ENCODE measurements around the gene IL17A. TPM values are rescaled to one million over a fixed set of nuclear protein-coding genes. Genes with fewer than 3 reads are reported as not detected.
"Not testable (repeated sequence)": the region's sequence is repeated elsewhere in the genome, so short reads cannot be mapped to it uniquely, and the experiment has no call there.

The IL17A gene
- total and polyA plus RNA-seq, 10 donors = not detected

DNA sequence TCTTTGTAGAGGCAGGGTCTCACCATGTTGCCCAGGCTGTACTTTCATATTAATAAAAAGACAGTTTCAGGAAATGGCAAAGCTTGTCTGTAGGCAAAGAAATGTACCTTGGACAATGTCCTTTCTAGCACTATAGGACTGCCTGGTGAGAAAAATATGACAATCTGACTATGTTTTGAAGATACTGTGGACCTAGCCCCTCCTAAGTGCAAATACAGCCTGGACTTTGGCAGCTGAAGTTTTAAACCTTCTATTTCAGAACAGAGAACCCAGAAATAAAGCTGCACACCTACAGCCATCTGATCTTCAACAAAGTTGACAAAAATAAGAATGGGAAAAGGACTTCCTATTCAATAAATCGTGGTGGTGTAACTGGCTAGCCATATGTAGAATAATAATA lies 18.9 kb upstream of the IL17A start:
- H3K27ac ChIP-seq = no peak overlapping the region
- no peaks in the 10 kb centered on the region for H3K4me1 ChIP-seq
- no peak for DNase-seq
- no peak for TF ChIP-seq POLR2AphosphoS5 (IDR thresholded peaks at IDR 0.05)
- no peak for TF ChIP-seq POLR2A (IDR thresholded peaks at IDR 0.05)
- TF ChIP-seq, protein P1, sequence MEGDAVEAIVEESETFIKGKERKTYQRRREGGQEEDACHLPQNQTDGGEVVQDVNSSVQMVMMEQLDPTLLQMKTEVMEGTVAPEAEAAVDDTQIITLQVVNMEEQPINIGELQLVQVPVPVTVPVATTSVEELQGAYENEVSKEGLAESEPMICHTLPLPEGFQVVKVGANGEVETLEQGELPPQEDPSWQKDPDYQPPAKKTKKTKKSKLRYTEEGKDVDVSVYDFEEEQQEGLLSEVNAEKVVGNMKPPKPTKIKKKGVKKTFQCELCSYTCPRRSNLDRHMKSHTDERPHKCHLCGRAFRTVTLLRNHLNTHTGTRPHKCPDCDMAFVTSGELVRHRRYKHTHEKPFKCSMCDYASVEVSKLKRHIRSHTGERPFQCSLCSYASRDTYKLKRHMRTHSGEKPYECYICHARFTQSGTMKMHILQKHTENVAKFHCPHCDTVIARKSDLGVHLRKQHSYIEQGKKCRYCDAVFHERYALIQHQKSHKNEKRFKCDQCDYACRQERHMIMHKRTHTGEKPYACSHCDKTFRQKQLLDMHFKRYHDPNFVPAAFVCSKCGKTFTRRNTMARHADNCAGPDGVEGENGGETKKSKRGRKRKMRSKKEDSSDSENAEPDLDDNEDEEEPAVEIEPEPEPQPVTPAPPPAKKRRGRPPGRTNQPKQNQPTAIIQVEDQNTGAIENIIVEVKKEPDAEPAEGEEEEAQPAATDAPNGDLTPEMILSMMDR (IDR thresholded peaks at IDR 0.05 in 8 of 11, conservative IDR thresholded peaks at IDR 0.05 in 3 of 11) = no peak
- H3K9me3 ChIP-seq = peaks cover 0 to 3% (median 0%) of the 10 kb centered on the region in 8 donors
- H3K36me3 ChIP-seq = no peaks in the 10 kb centered on the region
- intact Hi-C loops (cut with DNase I; ENCODE audit: low total_unique reads) = loop anchor here (10.0 kb wide), 1 partner anchor 98 kb away; no protein-coding TSS in a partner anchor
- peaks cover 0 to 46% (median 0%) of the 10 kb centered on the region in 7 donors for H3K27me3 ChIP-seq (replicated peaks in 1 of 7)
- H3K4me3 ChIP-seq = no peak overlapping the region
- 77 to 94% (median 84%) methylated on average over 1 of the region's 1 CpG for WGBS, 5 donors

DNA sequence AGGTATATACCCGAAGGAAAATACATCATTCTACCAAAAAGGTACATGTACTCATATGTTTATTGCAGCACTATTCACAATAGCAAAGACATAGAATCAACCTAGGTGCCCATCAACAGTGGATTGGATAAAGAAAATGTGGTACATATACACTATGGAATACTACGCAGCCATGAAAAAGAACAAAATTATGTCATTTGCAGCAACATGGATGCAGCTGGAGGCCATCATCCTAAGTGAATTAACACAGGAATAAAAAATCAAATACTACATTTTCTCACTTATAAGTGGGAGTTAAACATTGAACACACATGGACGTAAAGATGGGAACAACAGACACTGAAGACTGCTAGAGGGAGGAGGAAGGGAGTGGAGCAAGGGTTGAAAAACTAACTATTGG lies 17.8 kb upstream of the IL17A start:
- H3K27ac ChIP-seq, H3K4me1 ChIP-seq, H3K36me3 ChIP-seq, H3K9me3 ChIP-seq, DNase-seq, H3K4me3 ChIP-seq: not testable (repeated sequence)
- WGBS, 5 donors = 31 to 33% (median 32%) methylated on average over 3 of the region's 3 CpGs
- intact Hi-C loops (cut with DNase I; ENCODE audit: low total_unique reads) = loop anchor here (10.0 kb wide), 1 partner anchor 96 kb away; no protein-coding TSS in a partner anchor
- peaks cover 0 to 40% (median 0%) of the 10 kb centered on the region in 7 donors for H3K27me3 ChIP-seq (replicated peaks in 1 of 7)

DNA sequence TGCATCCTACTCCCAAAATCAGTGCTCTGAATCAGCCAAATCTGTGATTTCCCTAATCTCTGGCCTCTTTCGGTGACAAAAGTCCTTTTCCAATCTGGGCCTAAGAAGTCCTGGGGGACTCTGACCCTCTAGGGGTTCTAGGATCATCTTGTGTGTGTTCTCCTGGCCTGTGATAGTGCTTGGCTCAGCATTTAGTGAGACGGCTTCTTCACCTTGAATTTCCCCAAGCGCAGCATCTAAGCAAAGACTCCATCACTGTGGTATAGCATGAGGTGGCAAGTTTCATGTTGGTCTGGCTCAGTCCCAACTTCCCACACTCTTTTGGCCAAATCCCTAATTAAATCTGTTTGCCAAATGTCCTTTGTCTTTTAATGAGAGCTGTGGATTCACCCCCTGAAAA lies 12.1 kb upstream of the IL17A start:
- intact Hi-C loops (cut with DNase I; ENCODE audit: low total_unique reads) = no loop called here
- Histone ChIP-seq H3K27me3 (replicated peaks in 1 of 7) (peaks cover 0 to 11% (median 0%) of the 10 kb centered on the region in 7 donors), H3K27ac (no peak overlapping the region), H3K36me3 (no peaks in the 10 kb centered on the region), H3K4me3 (no peak overlapping the region), H3K9me3 (no peaks in the 10 kb centered on the region), H3K4me1 (no peaks in the 10 kb centered on the region)
- no peak for TF ChIP-seq POLR2A (IDR thresholded peaks at IDR 0.05)
- TF ChIP-seq POLR2AphosphoS5 (IDR thresholded peaks at IDR 0.05) = no peak
- TF ChIP-seq, protein P1 (IDR thresholded peaks at IDR 0.05 in 8 of 11, conservative IDR thresholded peaks at IDR 0.05 in 3 of 11) = no peak
- no peak for DNase-seq
- 72 to 98% (median 92%) methylated on average over 3 of the region's 3 CpGs for WGBS, 5 donors

DNA sequence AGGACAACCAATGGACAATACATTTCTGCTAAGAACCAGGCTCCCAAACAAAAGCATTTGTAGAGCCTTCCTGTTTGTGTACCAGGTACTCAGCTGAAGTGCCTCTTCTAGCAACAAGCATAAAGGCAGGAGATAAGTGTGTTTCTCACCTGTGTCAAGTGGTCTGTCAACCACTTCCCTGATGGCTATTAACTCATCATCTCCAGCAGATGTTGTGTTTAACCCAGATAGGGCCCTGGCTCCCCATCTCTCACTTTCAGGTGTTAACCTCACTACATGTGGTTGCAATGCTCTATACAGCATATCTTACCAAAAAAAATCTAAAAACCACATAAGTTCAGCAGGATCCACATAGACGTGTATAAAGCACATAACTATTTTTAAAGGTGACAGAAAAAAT lies 9.6 kb upstream of the IL17A start:
- Histone ChIP-seq H3K9me3 (no peaks in the 10 kb centered on the region), H3K27ac (no peak overlapping the region), H3K36me3 (no peaks in the 10 kb centered on the region), H3K27me3 (replicated peaks in 1 of 7) (peaks cover 0 to 7% (median 0%) of the 10 kb centered on the region in 7 donors), H3K4me1 (no peaks in the 10 kb centered on the region), H3K4me3 (no peak overlapping the region)
- no peak for DNase-seq
- WGBS, 5 donors = 41 to 61% (median 56%) methylated on average over 1 of the region's 1 CpG
- intact Hi-C loops (cut with DNase I; ENCODE audit: low total_unique reads) = no loop called here
- TF ChIP-seq, protein P1 (IDR thresholded peaks at IDR 0.05 in 8 of 11, conservative IDR thresholded peaks at IDR 0.05 in 3 of 11) = no peak
- no peak for TF ChIP-seq POLR2AphosphoS5 (IDR thresholded peaks at IDR 0.05)
- TF ChIP-seq POLR2A (IDR thresholded peaks at IDR 0.05) = no peak

DNA sequence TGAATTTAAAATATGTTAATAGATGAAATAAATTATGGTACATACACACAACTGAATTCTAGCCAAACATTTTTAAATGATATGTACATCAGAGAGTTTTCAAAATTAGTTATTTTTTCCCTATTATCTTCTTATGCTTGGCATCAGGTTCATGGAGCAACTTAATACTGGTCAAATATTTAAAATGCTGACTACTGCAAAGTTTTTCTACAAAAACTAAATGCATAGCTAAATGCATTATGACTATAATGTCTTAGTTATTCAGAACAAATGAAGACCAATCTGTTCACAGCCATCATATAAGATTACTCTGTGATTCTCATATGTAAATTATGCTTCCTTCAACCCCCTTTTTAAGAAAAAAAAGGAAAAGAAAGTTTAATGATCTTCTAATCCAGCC lies 8.2 kb upstream of the IL17A start:
- DNase-seq = no peak
- TF ChIP-seq POLR2AphosphoS5 (IDR thresholded peaks at IDR 0.05) (no peak), POLR2A (IDR thresholded peaks at IDR 0.05) (no peak)
- TF ChIP-seq, protein P1 (IDR thresholded peaks at IDR 0.05 in 8 of 11, conservative IDR thresholded peaks at IDR 0.05 in 3 of 11) = no peak
- H3K27me3 ChIP-seq (replicated peaks in 1 of 7) = peaks cover 0 to 19% (median 0%) of the 10 kb centered on the region in 7 donors
- H3K36me3 ChIP-seq = no peaks in the 10 kb centered on the region
- H3K9me3 ChIP-seq = no peaks in the 10 kb centered on the region
- intact Hi-C loops (cut with DNase I; ENCODE audit: low total_unique reads) = no loop called here
- no peaks in the 10 kb centered on the region for H3K4me1 ChIP-seq
- H3K4me3 ChIP-seq = no peak overlapping the region
- no peak overlapping the region for H3K27ac ChIP-seq

Measured in spleen (tissue), 11 donors.